ENCODE data around the gene NDE1. TPM values are rescaled to one million over a fixed set of nuclear protein-coding genes. Genes with fewer than 3 reads are reported as not detected.

NDE1 gene
- total and polyA plus RNA-seq, 7 donors, result 6.6 to 17.0 (median 10.3) TPM

- TF ChIP-seq, protein P1, sequence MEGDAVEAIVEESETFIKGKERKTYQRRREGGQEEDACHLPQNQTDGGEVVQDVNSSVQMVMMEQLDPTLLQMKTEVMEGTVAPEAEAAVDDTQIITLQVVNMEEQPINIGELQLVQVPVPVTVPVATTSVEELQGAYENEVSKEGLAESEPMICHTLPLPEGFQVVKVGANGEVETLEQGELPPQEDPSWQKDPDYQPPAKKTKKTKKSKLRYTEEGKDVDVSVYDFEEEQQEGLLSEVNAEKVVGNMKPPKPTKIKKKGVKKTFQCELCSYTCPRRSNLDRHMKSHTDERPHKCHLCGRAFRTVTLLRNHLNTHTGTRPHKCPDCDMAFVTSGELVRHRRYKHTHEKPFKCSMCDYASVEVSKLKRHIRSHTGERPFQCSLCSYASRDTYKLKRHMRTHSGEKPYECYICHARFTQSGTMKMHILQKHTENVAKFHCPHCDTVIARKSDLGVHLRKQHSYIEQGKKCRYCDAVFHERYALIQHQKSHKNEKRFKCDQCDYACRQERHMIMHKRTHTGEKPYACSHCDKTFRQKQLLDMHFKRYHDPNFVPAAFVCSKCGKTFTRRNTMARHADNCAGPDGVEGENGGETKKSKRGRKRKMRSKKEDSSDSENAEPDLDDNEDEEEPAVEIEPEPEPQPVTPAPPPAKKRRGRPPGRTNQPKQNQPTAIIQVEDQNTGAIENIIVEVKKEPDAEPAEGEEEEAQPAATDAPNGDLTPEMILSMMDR (IDR thresholded peaks at IDR 0.05), result no peak
- DNase-seq (no peak), ATAC-seq (no peak)
- no peak overlapping the region for H3K27ac ChIP-seq
- no peaks in the 10 kb centered on the region for H3K4me1 ChIP-seq
- 82 to 90% (median 84%) methylated on average over 8 of the region's 8 CpGs for WGBS, 3 donors
- H3K36me3 ChIP-seq (ENCODE audit: insufficient read depth in 1 of 2, low read depth in 1 of 2), result no peaks in the 10 kb centered on the region
- H3K27me3 ChIP-seq (ENCODE audit: insufficient read depth in 3 of 3, low read length in 2 of 3), result no peaks in the 10 kb centered on the region
- H3K4me3 ChIP-seq, result no peak overlapping the region
- intact Hi-C loops (cut with DNase I), result no loop called here
- H3K9me3 ChIP-seq, result no peaks in the 10 kb centered on the region
These were observed 104.9 kb downstream of the NDE1 start for GRCh38 chr16:15754821-15755534.

DNA sequence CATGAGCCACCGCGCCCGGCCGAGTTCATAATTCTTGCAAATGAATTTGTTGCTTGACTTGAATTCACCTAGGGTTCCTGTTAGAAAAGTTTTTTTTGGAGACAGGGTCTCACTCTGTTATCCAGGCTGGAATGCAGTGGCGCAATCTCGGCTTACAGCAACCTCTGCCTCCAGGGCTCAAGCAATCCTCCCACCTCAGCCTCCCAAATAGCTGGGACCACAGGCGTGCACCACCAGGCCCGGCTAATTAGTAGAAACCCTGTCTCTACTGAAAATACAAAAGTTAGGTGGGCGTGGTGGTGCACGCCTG lies 107.0 kb downstream of the NDE1 start:
- H3K36me3 ChIP-seq (ENCODE audit: insufficient read depth in 1 of 2, low read depth in 1 of 2), result no peaks in the 10 kb centered on the region
- H3K4me1 ChIP-seq, result no peaks in the 10 kb centered on the region
- WGBS, 3 donors, result 76 to 83% (median 80%) methylated on average over 10 of the region's 10 CpGs
- intact Hi-C loops (cut with DNase I), result no loop called here
- H3K27me3 ChIP-seq (ENCODE audit: insufficient read depth in 3 of 3, low read length in 2 of 3), result no peaks in the 10 kb centered on the region
- TF ChIP-seq, protein P1 (IDR thresholded peaks at IDR 0.05), result no peak
- H3K27ac ChIP-seq, result no peak overlapping the region
- DNase-seq, result no peak
- H3K9me3 ChIP-seq, result no peaks in the 10 kb centered on the region
- no peak for ATAC-seq
- no peak overlapping the region for H3K4me3 ChIP-seq

DNA sequence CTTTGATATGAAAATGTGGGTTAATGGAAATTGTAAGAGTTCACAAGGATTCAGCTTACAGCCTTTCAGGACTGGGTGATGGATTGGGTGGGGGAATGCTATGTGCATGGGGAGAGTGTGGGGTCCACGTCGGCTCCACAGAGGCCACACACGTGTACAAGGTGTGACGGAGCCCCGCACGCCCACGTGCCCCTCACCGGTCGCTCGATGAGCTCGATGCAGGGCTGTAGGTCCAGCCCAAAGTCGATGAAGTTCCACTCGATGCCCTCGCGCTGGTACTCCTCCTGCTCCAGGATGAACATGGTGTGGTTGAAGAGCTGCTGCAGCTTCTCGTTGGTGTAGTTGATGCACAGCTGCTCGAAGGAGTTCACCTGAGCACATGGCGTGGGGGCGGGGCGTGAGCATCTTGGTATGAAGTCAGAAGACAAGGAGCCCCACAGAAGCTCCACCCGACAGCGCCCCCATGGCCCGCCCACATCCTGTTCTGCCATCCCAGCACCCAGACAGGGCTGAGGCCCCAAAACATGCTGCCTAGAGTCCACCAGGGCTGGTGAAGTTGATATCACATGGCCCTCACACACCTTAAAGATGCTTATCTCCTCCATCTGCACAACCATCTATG lies 107.7 kb downstream of the NDE1 start:
- TF ChIP-seq, protein P1 (IDR thresholded peaks at IDR 0.05), result no peak
- H3K9me3 ChIP-seq, result no peaks in the 10 kb centered on the region
- intact Hi-C loops (cut with DNase I), result no loop called here
- peak in 1 of 2 donors; percentile 41 for DNase-seq
- H3K4me1 ChIP-seq, result no peaks in the 10 kb centered on the region
- no peak overlapping the region for H3K4me3 ChIP-seq
- no peak overlapping the region for H3K27ac ChIP-seq
- no peaks in the 10 kb centered on the region for H3K36me3 ChIP-seq (ENCODE audit: insufficient read depth in 1 of 2, low read depth in 1 of 2)
- 89 to 91% (median 90%) methylated on average over 23 of the region's 23 CpGs for WGBS, 3 donors
- no peak for ATAC-seq
- no peaks in the 10 kb centered on the region for H3K27me3 ChIP-seq (ENCODE audit: insufficient read depth in 3 of 3, low read length in 2 of 3)

DNA sequence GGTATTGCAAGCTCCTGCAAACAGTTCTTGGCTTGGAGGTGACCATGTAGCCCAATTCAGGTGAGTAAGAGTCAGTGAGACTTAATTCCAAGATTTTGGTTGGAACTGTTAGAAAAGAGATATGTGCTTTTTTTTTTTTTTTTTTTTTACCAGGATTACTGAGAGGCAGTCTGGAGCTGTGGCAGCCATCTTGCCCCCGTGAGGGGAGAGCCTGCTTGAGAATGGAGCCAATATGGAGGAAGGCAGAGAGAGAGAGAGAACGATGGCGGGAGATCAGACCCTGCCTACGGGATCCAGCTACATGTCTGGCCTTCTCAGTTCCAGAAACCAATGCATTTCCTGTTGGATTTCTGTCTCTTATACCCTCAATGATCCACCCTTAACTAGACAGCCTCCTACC lies 109.0 kb downstream of the NDE1 start:
- Histone ChIP-seq H3K9me3 (no peaks in the 10 kb centered on the region), H3K4me1 (no peaks in the 10 kb centered on the region), H3K27ac (no peak overlapping the region), H3K4me3 (no peak overlapping the region), H3K27me3 (ENCODE audit: insufficient read depth in 3 of 3, low read length in 2 of 3) (no peaks in the 10 kb centered on the region), H3K36me3 (ENCODE audit: insufficient read depth in 1 of 2, low read depth in 1 of 2) (no peaks in the 10 kb centered on the region)
- TF ChIP-seq, protein P1 (IDR thresholded peaks at IDR 0.05), result no peak
- ATAC-seq, result no peak
- intact Hi-C loops (cut with DNase I), result no loop called here
- DNase-seq, result no peak
- WGBS, 3 donors, result 90 to 93% (median 91%) methylated on average over 4 of the region's 4 CpGs
